Activated T-helper 1 cell treated with anti-CD3 and anti-CD28 coated beads, Interleukin-12 subunit alpha, Interleukin-12 subunit beta, Interleukin-2, Interleukin-4 antibody, amounts not matched to agents 30 ng/mL and 10 ng/mL and 1 ng/mL, durations not matched to agents 14 hours and 24 hours and 36 hours (primary cell): Measurements from ENCODE around the gene TAS1R1. TPM values are rescaled to one million over a fixed set of nuclear protein-coding genes. Genes with fewer than 3 reads are reported as not detected.
"Not testable (repeated sequence)": the region's sequence is repeated elsewhere in the genome, so short reads cannot be mapped to it uniquely, and the experiment has no call there.

Experiments used
- DNase-seq: peaks from one replicate; pipeline ENCODE4 v3.0.0; 2021; ENCODE audit warnings: low spot score
- H3K27ac Mint-ChIP-seq: one replicate; pipeline ENCODE4 v1.8.0; 2021; ENCODE audit warnings: mild to moderate bottlenecking, mixed read lengths
- H3K27me3 Mint-ChIP-seq: one replicate; pipeline ENCODE4 v1.8.0; 2022; ENCODE audit warnings: mild to moderate bottlenecking, moderate library complexity, mixed read lengths; ENCODE audit not compliant: insufficient read depth
- H3K36me3 Mint-ChIP-seq: one replicate; pipeline ENCODE4 v1.8.0; 2021; ENCODE audit warnings: low read depth, mixed read lengths
- H3K4me1 Mint-ChIP-seq: one replicate; pipeline ENCODE4 v1.8.0; 2021; ENCODE audit warnings: low read depth, mixed read lengths
- H3K4me3 Mint-ChIP-seq: one replicate; pipeline ENCODE4 v1.8.0; 2021; ENCODE audit warnings: mild to moderate bottlenecking, moderate library complexity, mixed read lengths
- H3K9me3 Mint-ChIP-seq: one replicate; pipeline ENCODE4 v1.8.0; 2021; ENCODE audit warnings: mixed read lengths
- intact Hi-C: fragments of 100-400 bp; cut with micrococcal nuclease; formaldehyde crosslinking; loops from one replicate; pipeline ENCODE4 v1.15.1; 2024
- total RNA-seq: library from RNA; stranded (reverse); gene quantifications from 2 replicates; pipeline ENCODE4 v1.2.3, GENCODE V29; 2022

The TAS1R1 gene
- total RNA-seq, 1 donor from 2014 or later, result not detected

DNA sequence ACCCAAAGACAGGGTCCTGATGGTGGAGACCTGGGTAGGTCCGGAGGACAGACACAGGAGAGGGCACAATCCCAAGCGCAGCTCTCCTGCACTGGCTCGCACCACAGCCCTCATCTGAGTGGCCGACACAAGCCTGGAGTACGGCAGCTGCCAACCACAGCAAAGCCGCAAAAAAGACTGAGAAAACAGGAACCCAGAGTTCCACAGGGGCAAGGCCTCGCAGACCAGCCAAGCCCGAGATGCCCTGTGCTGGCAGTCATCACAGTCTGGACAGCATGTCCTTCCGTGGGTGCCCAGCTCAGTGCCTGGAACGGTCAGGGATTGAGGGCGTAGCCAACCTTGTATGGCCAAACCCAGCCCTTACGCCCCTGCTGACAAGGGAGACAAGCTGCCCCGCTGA lies 36.1 kb downstream of the TAS1R1 start:
- Mint-ChIP-seq H3K36me3 (peaks cover 20% of the 10 kb centered on the region), H3K9me3 (no peaks in the 10 kb centered on the region), H3K27me3 (no peaks in the 10 kb centered on the region)

DNA sequence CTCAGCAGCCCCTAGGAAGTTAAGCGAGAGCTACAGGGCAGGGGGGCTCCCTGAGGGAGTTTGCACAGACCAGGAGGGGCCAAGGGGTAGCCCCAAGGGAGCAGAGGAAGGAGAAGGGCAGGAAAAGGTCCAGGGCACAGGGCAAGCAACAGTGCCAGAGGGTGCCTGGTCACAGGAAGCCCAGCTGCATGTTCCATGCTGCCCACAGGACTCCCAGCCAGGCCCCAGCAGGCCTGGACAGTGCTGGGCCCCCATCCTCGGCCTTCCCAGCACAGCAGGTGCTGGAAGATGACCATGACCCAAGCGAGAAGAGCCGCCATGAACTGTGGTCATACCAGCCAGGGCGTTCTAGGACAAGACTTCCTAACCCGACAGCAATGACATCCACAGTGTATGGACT lies 36.5 kb downstream of the TAS1R1 start:
- no peaks in the 10 kb centered on the region for H3K9me3 Mint-ChIP-seq
- intact Hi-C loops, result no loop called here
- no peak overlapping the region for H3K4me3 Mint-ChIP-seq
- H3K27me3 Mint-ChIP-seq, result no peaks in the 10 kb centered on the region
- no peak overlapping the region for H3K27ac Mint-ChIP-seq
- peaks cover 23% of the 10 kb centered on the region for H3K36me3 Mint-ChIP-seq
- no peak for DNase-seq
- H3K4me1 Mint-ChIP-seq, result peaks cover 10% of the 10 kb centered on the region

More for the DNA sequence above, 36.1 kb downstream of the TAS1R1 start:
- Mint-ChIP-seq H3K27ac (no peak overlapping the region), H3K4me3 (no peak overlapping the region), H3K4me1 (peaks cover 7% of the 10 kb centered on the region)
- DNase-seq, result no peak
- intact Hi-C loops, result no loop called here

DNA sequence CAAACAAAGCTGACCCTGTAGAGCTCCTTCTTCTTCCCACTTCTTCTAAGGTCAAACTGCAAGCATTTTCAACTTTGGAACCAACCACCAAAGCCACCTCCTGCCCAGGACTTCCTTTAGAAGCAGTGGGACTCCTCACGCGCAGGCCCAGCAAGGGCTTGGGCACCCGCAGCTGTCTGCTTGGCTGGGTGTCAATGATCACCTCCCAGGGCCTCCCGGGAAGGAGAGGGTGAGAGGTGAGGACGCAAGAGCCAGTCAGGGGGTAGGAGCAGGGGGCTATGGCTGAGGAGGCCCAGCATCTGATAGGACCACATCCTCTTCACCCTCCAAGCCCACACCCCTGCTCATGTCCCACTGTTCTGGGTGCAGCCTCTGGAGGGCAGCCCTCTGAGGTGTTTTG lies 37.3 kb downstream of the TAS1R1 start:
- no peaks in the 10 kb centered on the region for H3K9me3 Mint-ChIP-seq
- H3K4me3 Mint-ChIP-seq, result no peak overlapping the region
- H3K4me1 Mint-ChIP-seq, result peaks cover 10% of the 10 kb centered on the region
- no peak for DNase-seq
- no peaks in the 10 kb centered on the region for H3K27me3 Mint-ChIP-seq
- peaks cover 25% of the 10 kb centered on the region for H3K36me3 Mint-ChIP-seq
- no peak overlapping the region for H3K27ac Mint-ChIP-seq
- intact Hi-C loops, result no loop called here

DNA sequence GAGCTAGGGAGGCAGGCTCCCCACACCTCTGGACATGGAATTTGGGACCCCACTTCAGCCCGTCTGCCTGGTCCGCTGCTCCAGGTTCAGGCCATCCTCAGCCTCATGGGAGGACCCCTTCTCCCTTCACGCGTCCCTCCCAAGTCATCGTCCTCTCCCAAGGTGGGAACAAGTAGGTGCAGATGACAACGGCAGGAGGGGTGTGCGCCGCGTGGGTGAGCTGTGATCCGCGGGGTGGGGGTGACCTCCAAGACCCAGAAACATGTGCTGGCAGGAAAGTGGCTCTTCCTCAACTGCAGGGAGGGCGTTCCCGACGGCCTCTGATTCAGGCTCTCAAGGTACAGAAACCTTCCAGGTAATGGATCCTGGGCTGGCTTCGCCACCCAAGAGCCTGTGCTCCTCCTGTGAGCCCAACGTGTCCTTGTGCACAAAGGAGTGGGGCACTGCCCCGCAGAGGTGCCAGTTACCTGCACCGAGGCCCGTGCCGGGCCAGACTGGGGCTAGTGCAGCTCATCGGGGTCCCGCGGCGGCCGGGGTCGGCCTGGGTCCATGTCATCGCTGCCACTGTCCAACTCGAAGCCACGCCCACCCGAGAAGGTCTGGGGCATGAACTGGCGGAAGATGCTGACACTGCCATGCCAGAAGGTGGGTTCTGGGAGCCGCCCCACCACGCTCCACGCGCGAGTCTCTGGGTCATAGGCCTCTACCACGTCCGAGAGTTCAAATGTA lies 37.9 kb downstream of the TAS1R1 start:
- intact Hi-C loops, result no loop called here
- Mint-ChIP-seq H3K4me3 (no peak overlapping the region), H3K9me3 (no peaks in the 10 kb centered on the region), H3K36me3 (peaks cover 30% of the 10 kb centered on the region), H3K4me1 (peaks cover 10% of the 10 kb centered on the region), H3K27ac (no peak overlapping the region), H3K27me3 (no peaks in the 10 kb centered on the region)
- no peak for DNase-seq

DNA sequence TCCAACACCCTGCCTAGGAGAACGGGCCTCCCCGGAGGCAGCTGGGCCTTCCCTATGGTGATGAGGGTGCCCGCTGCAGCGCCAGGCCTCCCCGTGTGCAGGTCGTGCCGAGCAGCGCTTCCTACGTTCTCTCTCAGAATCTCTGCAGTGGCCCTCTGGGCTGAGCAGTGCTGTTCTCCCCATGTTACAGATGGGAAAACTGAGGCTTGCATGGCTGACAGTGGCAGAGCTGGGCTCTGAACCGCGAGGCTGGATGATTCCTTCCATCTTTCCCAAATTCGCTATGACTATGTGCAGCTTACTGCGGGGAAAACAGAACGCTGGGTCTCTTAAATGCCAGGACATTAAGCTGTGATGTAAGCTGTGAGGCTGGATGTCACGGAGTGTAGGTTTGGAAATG lies 38.7 kb downstream of the TAS1R1 start:
- H3K4me3 Mint-ChIP-seq, result no peak overlapping the region
- no peaks in the 10 kb centered on the region for H3K9me3 Mint-ChIP-seq
- peaks cover 11% of the 10 kb centered on the region for H3K4me1 Mint-ChIP-seq
- peaks cover 30% of the 10 kb centered on the region for H3K36me3 Mint-ChIP-seq
- no peak overlapping the region for H3K27ac Mint-ChIP-seq
- H3K27me3 Mint-ChIP-seq, result no peaks in the 10 kb centered on the region
- intact Hi-C loops, result no loop called here
- DNase-seq, result no peak

DNA sequence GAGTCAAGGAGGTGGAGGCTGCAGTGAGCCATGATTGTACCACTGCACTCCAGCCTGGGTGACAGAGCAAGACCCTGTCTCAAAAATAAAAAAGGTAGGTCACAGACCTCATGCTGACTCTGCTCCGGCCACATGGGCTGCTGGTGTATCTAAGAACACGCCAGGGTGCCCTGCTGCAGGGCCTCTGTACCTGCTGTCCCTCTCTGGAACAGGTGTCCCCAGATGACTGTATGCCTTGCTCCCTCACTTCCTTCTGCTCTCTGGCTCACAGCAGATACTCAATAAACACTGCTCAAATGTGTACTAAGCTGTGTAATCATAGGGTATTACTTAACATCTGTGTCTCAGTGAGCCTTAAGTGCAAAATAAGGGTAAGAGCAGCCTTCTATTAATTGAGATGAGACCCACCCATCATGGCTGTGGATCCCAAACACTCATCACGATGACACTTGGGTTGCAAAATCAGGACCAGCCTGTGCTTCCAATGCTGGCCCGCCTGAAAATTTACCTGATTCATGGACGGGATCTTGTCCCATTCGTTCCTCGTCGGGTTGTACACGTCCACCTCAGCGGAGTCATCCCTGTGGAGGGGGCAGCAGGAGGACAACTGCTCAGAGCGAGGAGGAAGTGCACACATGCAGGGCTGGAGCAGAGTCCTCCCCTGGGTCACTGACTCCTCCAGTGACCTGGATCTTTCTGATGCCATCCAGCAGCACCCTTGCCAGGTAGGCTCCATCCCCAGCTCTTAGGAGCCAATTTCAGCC lies 40.1 kb downstream of the TAS1R1 start:
- Mint-ChIP-seq H3K36me3 (peaks cover 37% of the 10 kb centered on the region), H3K4me1 (peaks cover 22% of the 10 kb centered on the region), H3K27ac (no peak overlapping the region), H3K9me3 (no peaks in the 10 kb centered on the region), H3K27me3 (no peaks in the 10 kb centered on the region), H3K4me3 (no peak overlapping the region)
- intact Hi-C loops, result no loop called here
- DNase-seq, result no peak

DNA sequence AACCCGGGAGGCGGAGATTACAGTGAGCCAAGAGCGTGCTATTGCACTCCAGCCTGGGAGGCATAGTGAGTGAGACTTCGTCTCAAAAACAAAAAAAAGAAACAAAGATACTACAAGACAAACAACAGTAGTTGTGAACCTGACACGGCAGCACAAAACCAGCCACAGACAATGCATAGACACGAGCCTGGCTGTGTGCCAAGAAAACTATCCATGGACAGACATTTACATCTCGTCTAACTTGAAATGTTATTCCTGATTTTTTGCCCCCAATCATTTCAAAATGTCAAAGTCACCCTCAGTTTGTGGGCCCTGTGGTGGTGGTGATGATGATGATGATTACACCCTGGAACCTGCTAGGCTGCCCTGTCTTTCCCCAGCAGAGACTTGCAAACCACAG lies 41.2 kb downstream of the TAS1R1 start:
- H3K27me3 Mint-ChIP-seq, result no peaks in the 10 kb centered on the region
- no peaks in the 10 kb centered on the region for H3K9me3 Mint-ChIP-seq
- no peak for DNase-seq
- intact Hi-C loops, result no loop called here
- peaks cover 38% of the 10 kb centered on the region for H3K36me3 Mint-ChIP-seq
- peaks cover 26% of the 10 kb centered on the region for H3K4me1 Mint-ChIP-seq
- no peak overlapping the region for H3K4me3 Mint-ChIP-seq
- no peak overlapping the region for H3K27ac Mint-ChIP-seq

DNA sequence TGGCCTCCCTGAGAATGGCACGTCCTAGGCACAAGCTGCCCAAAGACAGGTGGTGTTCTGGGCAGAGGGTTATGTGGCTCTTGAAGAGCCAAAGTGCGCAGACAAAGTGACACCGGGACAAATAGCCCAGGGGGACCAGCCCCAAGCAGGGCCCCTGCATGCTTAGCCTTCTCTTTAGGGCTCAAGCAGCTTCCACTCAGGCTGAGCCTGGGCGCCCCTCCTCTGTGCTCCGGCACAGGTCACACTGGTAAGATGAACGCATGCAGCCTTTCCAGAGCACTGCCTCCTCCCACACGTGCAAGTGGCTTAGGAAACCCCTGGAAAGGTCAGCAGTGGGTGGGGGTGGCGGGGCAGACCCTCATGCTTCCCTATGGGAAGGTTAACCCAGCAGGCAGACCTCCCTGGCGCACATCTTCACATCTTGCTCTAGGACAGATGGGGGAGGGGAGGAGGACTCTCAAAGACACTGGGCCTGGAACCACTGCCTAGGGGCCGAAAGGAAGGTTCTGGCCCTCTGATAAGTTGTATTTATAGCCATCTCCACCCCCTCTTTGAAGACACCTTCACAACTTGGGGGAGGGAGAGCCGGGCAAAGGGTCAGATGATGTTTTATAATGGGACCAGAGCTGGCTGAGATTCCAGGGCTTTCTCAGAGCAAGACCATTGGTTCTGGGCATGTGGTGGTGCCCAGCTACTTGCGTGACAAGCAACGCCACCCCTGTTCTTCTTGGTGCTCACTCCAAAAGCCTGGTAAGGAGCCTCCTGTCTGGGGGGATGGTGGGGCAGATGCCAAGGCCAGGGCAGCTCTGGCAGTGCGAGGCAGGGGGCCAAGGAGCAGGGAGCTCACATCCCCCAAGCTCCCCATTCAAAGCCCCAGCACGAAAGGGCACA lies 42.0 kb downstream of the TAS1R1 start:
- intact Hi-C loops, result no loop called here
- peaks cover 26% of the 10 kb centered on the region for H3K4me1 Mint-ChIP-seq
- no peak overlapping the region for H3K4me3 Mint-ChIP-seq
- H3K27me3 Mint-ChIP-seq, result no peaks in the 10 kb centered on the region
- no peak for DNase-seq
- no peak overlapping the region for H3K27ac Mint-ChIP-seq
- no peaks in the 10 kb centered on the region for H3K9me3 Mint-ChIP-seq
- peaks cover 38% of the 10 kb centered on the region for H3K36me3 Mint-ChIP-seq

DNA sequence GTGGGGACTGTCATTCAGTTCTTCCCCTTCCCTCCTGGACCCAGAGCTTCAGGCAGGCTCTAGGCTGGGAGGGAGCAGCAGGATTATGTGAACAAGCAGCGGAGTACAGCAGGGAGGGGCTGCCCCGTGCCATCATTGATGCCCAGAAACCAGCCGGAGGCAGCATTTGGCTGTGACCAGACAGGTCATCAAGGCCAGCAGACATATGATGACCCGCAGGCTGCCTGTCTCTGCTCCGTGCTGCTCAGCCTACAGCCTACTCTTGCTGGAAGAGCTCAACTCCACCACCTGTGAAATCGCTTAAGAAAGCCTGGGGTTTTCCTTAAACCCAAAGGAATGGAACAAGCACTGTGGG lies 42.6 kb downstream of the TAS1R1 start:
- H3K9me3 Mint-ChIP-seq, result no peaks in the 10 kb centered on the region
- DNase-seq, result no peak
- intact Hi-C loops, result no loop called here
- H3K4me3 Mint-ChIP-seq, result no peak overlapping the region
- H3K4me1 Mint-ChIP-seq, result peaks cover 26% of the 10 kb centered on the region
- peaks cover 38% of the 10 kb centered on the region for H3K36me3 Mint-ChIP-seq
- H3K27me3 Mint-ChIP-seq, result no peaks in the 10 kb centered on the region
- no peak overlapping the region for H3K27ac Mint-ChIP-seq

DNA sequence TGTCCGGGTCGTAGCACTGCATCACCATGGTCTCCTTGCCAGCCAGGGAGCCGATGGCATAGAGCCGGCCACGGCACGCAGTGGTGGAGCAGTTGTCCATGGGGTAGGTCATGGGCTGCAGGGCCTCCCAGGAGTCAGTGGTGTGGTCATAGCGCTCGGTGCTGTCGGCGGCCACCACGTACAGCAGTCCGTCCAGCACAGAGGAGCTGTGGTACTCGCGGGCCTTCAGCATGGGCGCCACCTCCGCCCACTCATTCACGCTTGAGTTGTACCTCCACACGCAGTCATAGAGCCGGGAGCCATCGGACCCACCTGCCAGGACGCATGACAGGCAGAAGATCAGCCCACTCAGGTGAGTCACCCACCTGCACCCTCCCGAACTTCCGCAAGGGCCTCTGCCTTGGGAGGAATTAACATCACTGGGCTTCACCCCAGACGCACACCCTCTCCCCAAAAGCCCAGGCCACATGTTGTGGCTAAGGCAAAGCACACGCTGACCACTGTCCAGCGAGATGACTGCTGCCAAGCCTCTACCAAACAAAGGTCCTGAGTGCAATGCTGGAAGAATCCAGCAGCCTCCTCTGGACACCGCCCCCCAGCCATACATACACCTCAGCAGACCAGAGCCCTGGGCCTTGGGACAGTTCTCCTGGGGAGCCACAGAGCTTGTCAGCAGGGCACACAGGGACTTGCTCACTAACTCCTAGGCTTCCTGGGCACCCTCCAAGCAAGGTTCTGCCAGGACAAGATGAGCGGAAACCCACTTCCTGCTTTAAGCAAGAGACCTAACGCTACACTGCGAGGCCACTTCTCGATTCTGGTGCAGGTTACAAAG lies 44.3 kb downstream of the TAS1R1 start:
- peaks cover 32% of the 10 kb centered on the region for H3K36me3 Mint-ChIP-seq
- no peaks in the 10 kb centered on the region for H3K27me3 Mint-ChIP-seq
- H3K4me1 Mint-ChIP-seq, result peaks cover 37% of the 10 kb centered on the region
- intact Hi-C loops, result no loop called here
- H3K27ac Mint-ChIP-seq, result peak overlapping the region; percentile 89
- H3K4me3 Mint-ChIP-seq, result peak overlapping the region; percentile 90
- H3K9me3 Mint-ChIP-seq, result no peaks in the 10 kb centered on the region
- peak; percentile 38 for DNase-seq

DNA sequence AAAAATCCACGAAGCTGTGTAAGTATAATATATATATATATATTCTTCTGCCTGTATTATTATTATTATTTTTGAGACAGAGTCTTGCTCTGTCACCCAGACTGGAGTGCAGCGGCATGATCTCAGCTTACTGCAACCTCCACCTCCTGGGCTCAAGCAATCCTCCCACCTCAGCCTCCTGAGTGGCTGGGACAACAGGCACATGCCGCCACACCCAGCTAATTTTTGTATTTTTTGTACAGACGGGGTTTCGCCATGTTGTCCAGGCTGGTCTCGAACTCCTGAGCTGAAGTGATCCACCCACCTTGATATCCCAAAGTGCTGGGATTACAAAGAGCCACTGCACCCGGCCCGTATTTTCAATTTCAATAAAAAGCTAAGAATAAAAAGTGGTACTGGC lies 44.9 kb downstream of the TAS1R1 start:
- not testable (repeated sequence) for H3K27me3 Mint-ChIP-seq, H3K9me3 Mint-ChIP-seq, DNase-seq
- Mint-ChIP-seq H3K4me1 (peaks cover 38% of the 10 kb centered on the region), H3K27ac (peak overlapping the region; percentile 89), H3K36me3 (peaks cover 28% of the 10 kb centered on the region), H3K4me3 (peak overlapping the region; percentile 90)
- intact Hi-C loops, result loop anchor here (5.0 kb wide), 3 partner anchors 142 to 363 kb away; partner anchors contain the start of genes ACOT7 and ICMT

DNA sequence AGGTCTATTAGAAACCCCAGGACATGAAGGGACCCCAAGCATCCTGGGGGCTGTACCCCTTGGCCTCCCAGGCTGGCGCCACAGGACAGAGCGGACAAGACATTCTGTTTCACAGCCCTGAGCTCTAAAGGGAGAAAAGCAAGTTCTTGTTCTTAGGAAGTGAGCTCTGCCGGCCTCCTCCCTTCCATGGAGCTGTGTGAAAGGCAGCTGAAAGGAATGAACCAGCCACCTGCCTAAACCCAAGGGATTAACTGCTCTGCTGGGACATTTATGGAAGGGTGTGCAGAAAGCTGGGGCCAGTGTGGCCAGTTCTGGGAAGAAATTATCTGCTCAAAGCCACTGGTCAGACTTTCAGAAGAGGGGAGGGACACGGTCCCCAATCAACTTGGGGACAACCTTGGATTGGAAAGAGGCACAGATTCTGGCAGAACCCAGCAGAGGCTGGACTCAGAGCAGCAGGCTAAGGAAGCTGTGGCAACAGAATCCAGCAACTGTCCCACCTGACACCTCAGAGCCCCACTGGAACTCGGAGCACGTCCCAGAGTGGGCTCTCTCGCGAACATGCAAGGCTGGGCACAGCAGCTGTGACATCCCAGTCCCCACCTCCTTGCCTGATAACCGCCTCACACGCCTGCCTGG lies 45.4 kb downstream of the TAS1R1 start:
- peak overlapping the region; percentile 89 for H3K27ac Mint-ChIP-seq
- intact Hi-C loops, result loop anchor here (1.0 to 5.0 kb wide), 6 partner anchors 21 to 363 kb away; partner anchors contain the start of genes ACOT7, ICMT, NOL9 and ZBTB48
- no peak for DNase-seq

More for the DNA sequence above, 45.4 kb downstream of the TAS1R1 start:
- Mint-ChIP-seq H3K27me3 (peaks cover 2% of the 10 kb centered on the region), H3K4me3 (peak overlapping the region; percentile 90), H3K36me3 (peaks cover 23% of the 10 kb centered on the region), H3K4me1 (peaks cover 37% of the 10 kb centered on the region), H3K9me3 (no peaks in the 10 kb centered on the region)
